HCT116 (cell line): ENCODE results near the gene TCF7L1.

Experiments used
- EZH2phosphoT487 ChIP-seq: fragments of 200-600 bp; IDR thresholded peaks from 2 replicates; pipeline ENCODE4 v1.6.1; 2018; ENCODE audit warnings: antibody characterized with exemption, borderline replicate concordance
- POLR2A ChIP-seq: IDR thresholded peaks from 2 replicates; pipeline ENCODE4 v1.7.0; 2011; ENCODE audit warnings: borderline replicate concordance; ENCODE audit not compliant: insufficient read depth, insufficient read length; ENCODE audit errors: extremely low read depth
- SP1 ChIP-seq: IDR thresholded peaks from 2 replicates; pipeline ENCODE4 v1.6.1; 2012; ENCODE audit warnings: low read depth
- TF ChIP-seq, protein P1 (sequence below), 3 experiments: fragments of 200-600 bp in 1 of 3; sonication (generic) in 1 of 3; IDR thresholded peaks in 2 of 3; conservative IDR thresholded peaks in 1 of 3; 2 replicates each; pipeline ENCODE4 v1.5.1; 2012 to 2017; ENCODE audit warnings: low read depth in 2 of 3, low read length in 2 of 3, antibody characterized with exemption in 1 of 3, borderline replicate concordance in 1 of 3, control low read depth in 1 of 3, mild to moderate bottlenecking in 1 of 3, mixed read lengths in 1 of 3, mixed run types in 1 of 3, moderate library complexity in 1 of 3; ENCODE audit not compliant: insufficient read depth in 1 of 3

DNA sequence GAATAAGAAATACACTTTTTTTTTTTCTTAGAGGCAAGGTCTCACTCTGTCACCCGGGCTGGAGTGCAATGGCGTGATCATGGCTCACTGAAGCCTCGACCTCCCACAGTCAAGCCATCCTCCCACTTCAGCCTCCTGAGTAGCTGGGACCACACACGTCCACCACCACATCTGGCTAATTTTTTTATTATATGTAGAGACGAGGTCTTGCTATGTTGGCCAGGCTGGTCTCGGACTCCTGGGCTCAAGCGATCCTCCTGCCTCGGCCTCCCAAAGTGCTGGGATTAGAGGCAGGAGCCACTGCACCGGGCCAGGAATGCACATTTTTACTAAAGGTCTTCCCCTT, 192.2 kb downstream of the TCF7L1 start:
- no peak for TF ChIP-seq POLR2A
- TF ChIP-seq, protein P1, sequence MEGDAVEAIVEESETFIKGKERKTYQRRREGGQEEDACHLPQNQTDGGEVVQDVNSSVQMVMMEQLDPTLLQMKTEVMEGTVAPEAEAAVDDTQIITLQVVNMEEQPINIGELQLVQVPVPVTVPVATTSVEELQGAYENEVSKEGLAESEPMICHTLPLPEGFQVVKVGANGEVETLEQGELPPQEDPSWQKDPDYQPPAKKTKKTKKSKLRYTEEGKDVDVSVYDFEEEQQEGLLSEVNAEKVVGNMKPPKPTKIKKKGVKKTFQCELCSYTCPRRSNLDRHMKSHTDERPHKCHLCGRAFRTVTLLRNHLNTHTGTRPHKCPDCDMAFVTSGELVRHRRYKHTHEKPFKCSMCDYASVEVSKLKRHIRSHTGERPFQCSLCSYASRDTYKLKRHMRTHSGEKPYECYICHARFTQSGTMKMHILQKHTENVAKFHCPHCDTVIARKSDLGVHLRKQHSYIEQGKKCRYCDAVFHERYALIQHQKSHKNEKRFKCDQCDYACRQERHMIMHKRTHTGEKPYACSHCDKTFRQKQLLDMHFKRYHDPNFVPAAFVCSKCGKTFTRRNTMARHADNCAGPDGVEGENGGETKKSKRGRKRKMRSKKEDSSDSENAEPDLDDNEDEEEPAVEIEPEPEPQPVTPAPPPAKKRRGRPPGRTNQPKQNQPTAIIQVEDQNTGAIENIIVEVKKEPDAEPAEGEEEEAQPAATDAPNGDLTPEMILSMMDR (IDR thresholded peaks at IDR 0.05 in 2 of 3, conservative IDR thresholded peaks at IDR 0.05 in 1 of 3; ENCODE audit: borderline replicate concordance in 1 of 3, insufficient read depth in 1 of 3, low read depth in 2 of 3, low read length in 2 of 3), result no peak
- no peak for TF ChIP-seq SP1
- TF ChIP-seq EZH2phosphoT487, result no peak
